GM19397 (cell line): Measurements from ENCODE around the gene UBA1.

Source experiments
- ATAC-seq: cut with Tn5 transposase; IDR thresholded peaks from one replicate; pipeline ENCODE4 v1.9.1; 2021; ENCODE audit warnings: mild to moderate bottlenecking, moderate library complexity; ENCODE audit not compliant: unreplicated experiment

Gene UBA1

GRCh38 chrX:47187106-47187677 is 6.4 kb upstream of the UBA1 start:
- ATAC-seq: no peak

GRCh38 chrX:47189906-47190305 is 3.7 kb upstream of the UBA1 start:
- no peak for ATAC-seq

- peak; percentile 67 for ATAC-seq
These were observed 3.0 kb upstream of the UBA1 start for GRCh38 chrX:47190445-47191269.

GRCh38 chrX:47191331-47191730 is 2.3 kb upstream of the UBA1 start:
- no peak for ATAC-seq

GRCh38 chrX:47191806-47192401 is 1.7 kb upstream of the UBA1 start:
- no peak for ATAC-seq

GRCh38 chrX:47194194-47194787 is 662 bp downstream of the UBA1 start:
- ATAC-seq: no peak

GRCh38 chrX:47196098-47196497 is 2.5 kb downstream of the UBA1 start:
- ATAC-seq: no peak

- no peak for ATAC-seq
These were observed 3.9 kb downstream of the UBA1 start for GRCh38 chrX:47197526-47197925.

- ATAC-seq: no peak
These were observed 4.5 kb downstream of the UBA1 start for GRCh38 chrX:47198026-47198686.

- ATAC-seq: no peak
These were observed 5.1 kb downstream of the UBA1 start for GRCh38 chrX:47198687-47199080.

- no peak for ATAC-seq
These were observed 5.7 kb downstream of the UBA1 start for GRCh38 chrX:47199286-47199685.

- no peak for ATAC-seq
These were observed 6.9 kb downstream of the UBA1 start for GRCh38 chrX:47200385-47201150.

GRCh38 chrX:47201345-47201944 is 7.8 kb downstream of the UBA1 start:
- ATAC-seq: no peak

GRCh38 chrX:47202316-47202715 is 8.7 kb downstream of the UBA1 start:
- ATAC-seq: no peak

- no peak for ATAC-seq
These were observed 9.2 kb downstream of the UBA1 start for GRCh38 chrX:47202877-47203276.

GRCh38 chrX:47204970-47205369 is 11.3 kb downstream of the UBA1 start:
- ATAC-seq: no peak

GRCh38 chrX:47206316-47206715 is 12.7 kb downstream of the UBA1 start:
- ATAC-seq: no peak

GRCh38 chrX:47208108-47208507 is 14.5 kb downstream of the UBA1 start:
- no peak for ATAC-seq

GRCh38 chrX:47209508-47210238 is 16.0 kb downstream of the UBA1 start:
- ATAC-seq: no peak
